Embryonic facial prominence (tissue), 1 donor: ENCODE data around the gene MYO7A.

Experiments
- DNase-seq: peaks from one replicate; pipeline ENCODE4 v3.0.0-alpha.2; 2016; ENCODE audit errors: extremely low spot score

The MYO7A gene

DNA sequence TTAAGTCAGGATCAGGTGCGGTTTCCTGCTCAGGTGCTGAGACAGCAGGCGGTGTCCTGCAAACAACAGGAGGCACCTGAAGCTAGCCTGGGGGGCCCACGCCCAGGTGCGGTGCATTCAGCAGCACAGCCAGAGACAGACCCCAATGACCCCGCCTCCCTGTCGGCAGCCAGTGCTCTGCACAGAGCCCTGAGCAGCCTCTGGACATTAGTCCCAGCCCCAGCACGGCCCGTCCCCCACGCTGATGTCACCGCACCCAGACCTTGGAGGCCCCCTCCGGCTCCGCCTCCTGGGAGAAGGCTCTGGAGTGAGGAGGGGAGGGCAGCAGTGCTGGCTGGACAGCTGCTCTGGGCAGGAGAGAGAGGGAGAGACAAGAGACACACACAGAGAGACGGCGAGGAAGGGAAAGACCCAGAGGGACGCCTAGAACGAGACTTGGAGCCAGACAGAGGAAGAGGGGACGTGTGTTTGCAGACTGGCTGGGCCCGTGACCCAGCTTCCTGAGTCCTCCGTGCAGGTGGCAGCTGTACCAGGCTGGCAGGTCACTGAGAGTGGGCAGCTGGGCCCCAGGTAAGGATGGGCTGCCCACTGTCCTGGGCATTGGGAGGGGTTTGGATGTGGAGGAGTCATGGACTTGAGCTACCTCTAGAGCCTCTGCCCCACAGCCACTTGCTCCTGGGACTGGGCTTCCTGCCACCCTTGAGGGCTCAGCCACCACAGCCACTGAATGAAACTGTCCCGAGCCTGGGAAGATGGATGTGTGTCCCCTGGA lies at the start of gene MYO7A:
MYO7A (plus strand) TSS at position 327 of the 772 bp plus-strand sequence. CDS start 2,389 bp downstream, outside the sequence.
- DNase-seq = no peak

DNA sequence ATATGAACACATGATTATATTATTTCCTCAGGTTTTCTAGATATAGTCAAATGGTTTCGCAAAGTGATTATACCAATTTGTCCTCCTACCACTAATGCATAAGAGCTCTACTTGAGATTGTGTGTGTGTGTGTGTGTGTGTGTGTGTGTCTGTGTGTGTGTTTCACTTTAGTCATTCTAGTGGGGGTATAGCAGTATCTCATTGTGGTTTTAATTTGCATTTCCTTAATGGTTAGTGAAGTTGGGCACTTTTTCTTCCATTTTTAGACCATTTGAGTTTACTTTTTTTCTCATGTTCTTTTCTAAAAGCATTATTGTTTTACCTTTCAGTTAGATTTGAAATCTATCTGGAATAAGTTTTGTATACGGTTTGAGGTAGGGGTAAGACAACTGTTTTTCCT lies 48.4 kb upstream of the MYO7A start:
- DNase-seq = no peak

- no peak for DNase-seq
Observed at GRCh38 chr11:77080643-77081210, 47.3 kb upstream of the MYO7A start.

- DNase-seq = no peak
Observed at GRCh38 chr11:77081381-77081851, 46.6 kb upstream of the MYO7A start.

DNA sequence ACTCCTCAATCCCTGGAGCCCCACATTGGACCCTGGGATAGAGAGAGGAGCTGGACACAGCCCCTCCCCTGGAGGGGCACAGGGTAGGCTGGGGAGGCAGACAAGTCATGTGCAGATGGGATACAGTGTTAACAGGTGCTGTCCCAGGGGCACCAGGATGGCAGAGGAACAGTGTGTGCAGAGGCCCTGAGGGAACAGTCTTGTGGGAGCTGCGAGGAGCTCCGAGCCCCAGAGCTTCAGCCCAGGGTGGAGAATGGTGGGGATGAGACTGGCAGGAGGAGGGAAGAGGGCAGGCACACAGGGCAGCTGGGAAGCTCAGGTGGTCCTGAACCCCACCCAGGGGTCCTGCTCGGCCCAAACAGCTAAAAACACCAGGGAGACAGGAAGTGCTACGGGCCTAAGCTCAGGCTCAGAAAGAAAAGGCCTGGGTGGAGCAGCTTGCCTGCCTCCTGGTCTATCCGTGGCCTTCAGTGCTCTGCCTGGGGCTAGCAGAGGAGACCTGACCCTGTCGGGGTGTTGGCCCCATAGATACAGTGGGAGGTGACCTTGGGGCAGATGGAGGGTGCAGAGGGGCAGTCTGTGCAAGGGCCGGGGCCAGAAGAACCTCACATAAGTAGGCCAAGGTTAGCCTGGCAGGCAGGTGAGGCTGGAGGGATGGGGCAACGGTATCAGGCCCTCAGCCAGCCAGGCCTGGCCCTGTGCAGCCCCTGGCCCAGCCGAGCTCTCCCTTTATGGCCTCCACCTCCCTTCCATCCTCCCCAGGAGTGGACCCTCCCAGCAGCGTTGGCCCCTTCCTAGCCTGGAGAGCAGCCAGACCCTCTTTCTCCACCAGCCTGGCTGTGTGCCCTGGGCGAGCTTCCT lies 45.8 kb upstream of the MYO7A start:
- no peak for DNase-seq

- DNase-seq = no peak
Observed at GRCh38 chr11:77082838-77083565, 45.0 kb upstream of the MYO7A start.

DNA sequence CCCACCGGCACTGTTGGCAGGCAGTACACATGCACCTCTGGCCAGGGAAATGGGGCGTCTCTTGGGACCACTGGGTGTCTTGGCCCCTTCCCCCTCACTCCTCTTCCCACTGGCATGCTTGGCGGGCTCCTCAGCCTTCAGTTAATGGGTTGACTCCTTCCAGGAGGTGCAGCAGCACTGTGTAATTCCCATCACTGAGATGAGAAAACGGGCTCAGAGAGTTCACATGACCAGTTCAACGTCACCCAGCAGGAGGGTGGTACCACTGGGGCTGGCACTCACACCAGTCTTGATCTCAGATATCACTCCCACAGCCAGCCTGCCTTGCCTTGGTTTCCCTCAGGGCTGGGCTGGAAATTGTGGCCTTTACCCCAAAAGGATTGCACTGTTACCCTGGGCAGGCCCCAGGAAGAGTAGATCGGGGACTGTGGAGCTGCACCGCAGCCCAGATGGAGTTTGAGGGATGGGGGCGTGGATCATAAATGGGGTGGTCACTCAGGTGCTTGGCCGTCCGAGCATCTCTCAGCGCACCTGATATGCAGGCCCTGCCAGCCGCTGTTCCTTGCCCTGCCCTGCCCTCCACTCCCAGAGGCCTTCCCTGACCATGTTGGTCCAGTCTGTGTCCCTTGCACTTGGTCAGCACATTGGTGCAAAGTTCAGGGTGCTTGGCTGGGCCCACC lies 44.3 kb upstream of the MYO7A start:
- DNase-seq = no peak

DNA sequence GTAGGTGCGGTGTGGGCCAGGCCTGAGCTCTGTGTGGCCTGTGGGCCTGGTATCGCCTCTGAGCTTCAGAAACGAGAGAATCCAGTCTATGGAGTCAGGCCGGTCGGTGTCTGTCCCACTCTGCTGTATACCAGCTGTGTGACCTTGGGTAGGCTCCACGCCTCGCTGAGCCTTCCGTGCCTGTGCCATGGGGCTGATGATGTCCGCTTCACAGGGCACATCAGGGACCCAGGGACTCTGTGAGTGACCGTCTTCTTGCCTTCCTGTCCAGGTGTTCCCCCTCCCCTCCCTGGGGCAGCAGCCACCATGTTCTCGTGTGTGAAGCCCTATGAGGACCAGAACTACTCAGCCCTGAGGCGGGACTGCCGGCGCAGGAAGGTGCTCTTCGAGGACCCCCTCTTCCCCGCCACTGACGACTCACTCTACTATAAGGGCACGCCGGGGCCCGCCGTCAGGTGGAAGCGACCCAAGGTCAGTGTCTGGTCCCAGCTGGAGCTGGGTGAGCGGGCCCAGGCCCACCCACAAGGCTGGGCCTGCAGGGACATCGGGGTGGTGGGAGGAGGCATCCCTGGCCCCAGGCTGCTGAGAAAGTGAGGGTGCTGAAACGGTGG lies 43.4 kb upstream of the MYO7A start:
- DNase-seq = no peak

- no peak for DNase-seq
Observed at GRCh38 chr11:77085652-77086051, 42.4 kb upstream of the MYO7A start.

- DNase-seq = no peak
Observed at GRCh38 chr11:77086521-77087472, 41.2 kb upstream of the MYO7A start.

GRCh38 chr11:77087723-77088225 lies 40.3 kb upstream of the MYO7A start:
- no peak for DNase-seq

- DNase-seq = no peak
Observed at GRCh38 chr11:77088236-77089003, 39.6 kb upstream of the MYO7A start.

- no peak for DNase-seq
Observed at GRCh38 chr11:77089004-77089545, 39.0 kb upstream of the MYO7A start.

DNA sequence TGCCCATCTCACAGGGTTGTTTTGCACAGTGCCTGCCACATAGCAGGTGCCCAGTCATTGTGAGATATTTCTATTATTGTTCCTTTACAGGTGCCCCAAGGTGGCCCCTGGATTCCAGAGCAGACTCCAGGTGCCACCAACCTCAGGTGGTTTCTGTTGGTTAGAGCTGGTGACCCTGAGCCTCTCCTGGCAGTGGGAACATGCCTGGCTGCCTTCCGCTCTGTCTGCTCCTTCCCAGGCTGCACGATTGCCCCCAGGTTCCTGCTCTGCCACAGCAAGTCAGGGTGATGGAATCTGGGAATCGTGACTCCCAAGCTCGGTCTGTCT lies 38.0 kb upstream of the MYO7A start:
- no peak for DNase-seq

GRCh38 chr11:77090373-77091111 lies 37.5 kb upstream of the MYO7A start:
- no peak for DNase-seq

GRCh38 chr11:77091146-77091940 lies 36.7 kb upstream of the MYO7A start:
- no peak for DNase-seq

DNA sequence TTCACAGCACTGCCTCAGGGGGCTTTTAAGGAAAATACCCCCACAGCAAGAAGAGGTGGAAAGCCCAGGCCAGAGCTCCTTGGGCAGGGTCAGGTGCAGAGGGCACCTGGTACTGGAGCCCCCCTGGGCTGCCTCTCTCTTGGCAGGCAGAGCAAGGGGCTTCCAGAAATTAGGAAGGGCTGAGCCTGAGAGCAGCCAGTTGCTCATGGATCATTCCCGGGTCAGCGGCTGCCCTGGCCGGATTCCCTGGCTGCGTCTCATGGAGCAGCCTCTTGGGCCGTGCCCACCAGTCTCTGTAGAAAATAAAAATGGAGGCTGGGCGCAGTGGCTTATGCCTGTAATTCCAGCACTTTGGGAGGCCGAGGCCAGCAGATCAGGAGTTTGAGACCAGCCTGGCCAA lies 35.7 kb upstream of the MYO7A start:
- DNase-seq = no peak
